Immature natural killer cell (primary cell): Measurements from ENCODE around the gene COX17. TPM values are rescaled to one million over a fixed set of nuclear protein-coding genes. Genes with fewer than 3 reads are reported as not detected.
"Not testable (repeated sequence)": the region's sequence is repeated elsewhere in the genome, so short reads cannot be mapped to it uniquely, and the experiment has no call there.

ENCODE experiments used
- DNase-seq, 3 donors: peaks; one replicate each; pipeline ENCODE4 v3.0.0; 2022; ENCODE audit warnings: mixed read lengths in 1 of 3
- H3K27ac Mint-ChIP-seq, 6 donors: one replicate each; pipeline ENCODE4 v1.8.0; 2020; ENCODE audit warnings: mixed read lengths in 6 of 6, mild to moderate bottlenecking in 5 of 6, inconsistent platforms in 4 of 6, moderate library complexity in 3 of 6
- H3K27me3 Mint-ChIP-seq, 3 donors: one replicate each; pipeline ENCODE4 v1.8.0; 2020 to 2021; ENCODE audit warnings: low read depth in 3 of 3, mild to moderate bottlenecking in 3 of 3, mixed read lengths in 3 of 3, moderate library complexity in 3 of 3, inconsistent platforms in 1 of 3
- H3K36me3 Mint-ChIP-seq, 3 donors: one replicate each; pipeline ENCODE4 v1.8.0; 2020; ENCODE audit warnings: mixed read lengths in 3 of 3, inconsistent platforms in 2 of 3, mild to moderate bottlenecking in 2 of 3
- H3K4me1 Mint-ChIP-seq, 2 donors: one replicate each; pipeline ENCODE4 v1.8.0; 2020; ENCODE audit warnings: inconsistent platforms in 2 of 2, mild to moderate bottlenecking in 2 of 2, mixed read lengths in 2 of 2, moderate library complexity in 1 of 2
- H3K4me3 Mint-ChIP-seq, 5 donors: one replicate each; pipeline ENCODE4 v1.8.0; 2020; ENCODE audit warnings: mild to moderate bottlenecking in 5 of 5, mixed read lengths in 5 of 5, inconsistent platforms in 3 of 5, moderate library complexity in 3 of 5
- H3K9me3 Mint-ChIP-seq, 6 donors: one replicate each; pipeline ENCODE4 v1.8.0; 2020; ENCODE audit warnings: mild to moderate bottlenecking in 6 of 6, mixed read lengths in 6 of 6, inconsistent platforms in 4 of 6, moderate library complexity in 3 of 6
- polyA plus RNA-seq, 3 donors: library from polyadenylated mRNA; unstranded; fragments of 300-500 nt; fragmentation: Illumina TruSeq; gene quantifications; one replicate each; pipeline ENCODE4 v1.2.3, GENCODE V29; 2021

Gene COX17
- polyA plus RNA-seq, 3 donors from 2014 or later: 65.5 to 112 (median 102) TPM

GRCh38 chr3:119695480-119695879 is 18.3 kb upstream of the COX17 start:
- Mint-ChIP-seq H3K27ac (no peak overlapping the region), H3K4me3 (no peak overlapping the region), H3K4me1 (peaks cover 5 to 9% of the 10 kb centered on the region in 2 donors), H3K36me3 (no peaks in the 10 kb centered on the region), H3K27me3 (peaks cover 1 to 7% (median 4%) of the 10 kb centered on the region in 3 donors), H3K9me3 (no peaks in the 10 kb centered on the region)
- DNase-seq: no peak

GRCh38 chr3:119690043-119690656 is 12.9 kb upstream of the COX17 start:
- DNase-seq: no peak
- H3K4me3 Mint-ChIP-seq: no peak overlapping the region
- H3K36me3 Mint-ChIP-seq: no peaks in the 10 kb centered on the region
- H3K9me3 Mint-ChIP-seq: no peaks in the 10 kb centered on the region
- H3K4me1 Mint-ChIP-seq: no peaks in the 10 kb centered on the region
- H3K27me3 Mint-ChIP-seq: peaks cover 0 to 7% (median 6%) of the 10 kb centered on the region in 3 donors
- H3K27ac Mint-ChIP-seq: no peak overlapping the region

GRCh38 chr3:119683421-119683820 is 6.2 kb upstream of the COX17 start:
- H3K4me1 Mint-ChIP-seq: no peaks in the 10 kb centered on the region
- no peak overlapping the region for H3K27ac Mint-ChIP-seq
- H3K4me3 Mint-ChIP-seq: no peak overlapping the region
- peaks cover 0 to 5% (median 0%) of the 10 kb centered on the region in 3 donors for H3K27me3 Mint-ChIP-seq
- no peak for DNase-seq
- no peaks in the 10 kb centered on the region for H3K9me3 Mint-ChIP-seq
- H3K36me3 Mint-ChIP-seq: no peaks in the 10 kb centered on the region

GRCh38 chr3:119681279-119681678 is 4.1 kb upstream of the COX17 start:
- H3K27me3 Mint-ChIP-seq: peaks cover 5 to 9% (median 8%) of the 10 kb centered on the region in 3 donors
- H3K4me1 Mint-ChIP-seq: peaks cover 11 to 15% of the 10 kb centered on the region in 2 donors
- no peak for DNase-seq
- H3K27ac Mint-ChIP-seq: no peak overlapping the region
- no peaks in the 10 kb centered on the region for H3K36me3 Mint-ChIP-seq
- H3K9me3 Mint-ChIP-seq: no peaks in the 10 kb centered on the region
- H3K4me3 Mint-ChIP-seq: no peak overlapping the region

- DNase-seq: no peak
- no peaks in the 10 kb centered on the region for H3K9me3 Mint-ChIP-seq
- no peak overlapping the region for H3K4me3 Mint-ChIP-seq
- peaks cover 25 to 29% of the 10 kb centered on the region in 2 donors for H3K4me1 Mint-ChIP-seq
- no peak overlapping the region for H3K27ac Mint-ChIP-seq
- H3K36me3 Mint-ChIP-seq: no peaks in the 10 kb centered on the region
- peaks cover 5 to 8% (median 6%) of the 10 kb centered on the region in 3 donors for H3K27me3 Mint-ChIP-seq
Observed at GRCh38 chr3:119679874-119680273, 2.7 kb upstream of the COX17 start.

GRCh38 chr3:119678209-119678608 is 1.0 kb upstream of the COX17 start:
- Mint-ChIP-seq H3K27ac (peak overlapping the region in 3 of 6 donors; percentile 38 to 96 (median 50)), H3K4me3 (peak overlapping the region in 2 of 5 donors; percentile 16 to 62), H3K4me1 (peaks cover 29 to 35% of the 10 kb centered on the region in 2 donors)
- not testable (repeated sequence) for H3K36me3 Mint-ChIP-seq, DNase-seq, H3K9me3 Mint-ChIP-seq, H3K27me3 Mint-ChIP-seq

GRCh38 chr3:119677641-119677934 is 382 bp upstream of the COX17 start:
- H3K9me3 Mint-ChIP-seq: no peaks in the 10 kb centered on the region
- peaks cover 4 to 8% (median 7%) of the 10 kb centered on the region in 3 donors for H3K36me3 Mint-ChIP-seq
- peak overlapping the region; percentile 95 to 99 (median 97) for H3K27ac Mint-ChIP-seq
- peaks cover 31 to 40% of the 10 kb centered on the region in 2 donors for H3K4me1 Mint-ChIP-seq
- DNase-seq: no peak
- peak overlapping the region; percentile 90 to 94 (median 93) for H3K4me3 Mint-ChIP-seq
- H3K27me3 Mint-ChIP-seq: peaks cover 5 to 8% (median 6%) of the 10 kb centered on the region in 3 donors

- DNase-seq: no peak
- peaks cover 7 to 12% (median 9%) of the 10 kb centered on the region in 3 donors for H3K36me3 Mint-ChIP-seq
- peaks cover 5 to 8% (median 6%) of the 10 kb centered on the region in 3 donors for H3K27me3 Mint-ChIP-seq
- H3K9me3 Mint-ChIP-seq: no peaks in the 10 kb centered on the region
- peak overlapping the region; percentile 89 to 99 (median 97) for H3K27ac Mint-ChIP-seq
- H3K4me1 Mint-ChIP-seq: peaks cover 31 to 48% of the 10 kb centered on the region in 2 donors
- peak overlapping the region; percentile 90 to 94 (median 93) for H3K4me3 Mint-ChIP-seq
Observed at GRCh38 chr3:119676020-119676419, 1.2 kb downstream of the COX17 start.

GRCh38 chr3:119675188-119675874 is 1.9 kb downstream of the COX17 start:
- H3K27ac Mint-ChIP-seq: peak overlapping the region; percentile 48 to 99 (median 96)
- H3K36me3 Mint-ChIP-seq: peaks cover 7 to 13% (median 9%) of the 10 kb centered on the region in 3 donors
- H3K27me3 Mint-ChIP-seq: peaks cover 5 to 8% (median 5%) of the 10 kb centered on the region in 3 donors
- peaks cover 31 to 48% of the 10 kb centered on the region in 2 donors for H3K4me1 Mint-ChIP-seq
- peak overlapping the region; percentile 90 to 94 (median 93) for H3K4me3 Mint-ChIP-seq
- DNase-seq: no peak
- H3K9me3 Mint-ChIP-seq: no peaks in the 10 kb centered on the region

GRCh38 chr3:119673875-119674274 is 3.3 kb downstream of the COX17 start:
- H3K4me1 Mint-ChIP-seq: peaks cover 33 to 48% of the 10 kb centered on the region in 2 donors
- no peaks in the 10 kb centered on the region for H3K9me3 Mint-ChIP-seq
- DNase-seq: no peak
- H3K36me3 Mint-ChIP-seq: peaks cover 9 to 23% (median 10%) of the 10 kb centered on the region in 3 donors
- peaks cover 4 to 8% (median 5%) of the 10 kb centered on the region in 3 donors for H3K27me3 Mint-ChIP-seq
- no peak overlapping the region for H3K27ac Mint-ChIP-seq
- H3K4me3 Mint-ChIP-seq: no peak overlapping the region

GRCh38 chr3:119672776-119673175 is 4.4 kb downstream of the COX17 start:
- peaks cover 9 to 23% (median 10%) of the 10 kb centered on the region in 3 donors for H3K36me3 Mint-ChIP-seq
- H3K4me1 Mint-ChIP-seq: peaks cover 32 to 45% of the 10 kb centered on the region in 2 donors
- H3K27me3 Mint-ChIP-seq: peaks cover 4 to 7% (median 5%) of the 10 kb centered on the region in 3 donors
- H3K27ac Mint-ChIP-seq: no peak overlapping the region
- H3K9me3 Mint-ChIP-seq: no peaks in the 10 kb centered on the region
- no peak for DNase-seq
- H3K4me3 Mint-ChIP-seq: no peak overlapping the region

- DNase-seq: no peak
- no peak overlapping the region for H3K4me3 Mint-ChIP-seq
- H3K36me3 Mint-ChIP-seq: peaks cover 9 to 28% (median 10%) of the 10 kb centered on the region in 3 donors
- H3K27ac Mint-ChIP-seq: peak overlapping the region in 1 of 6 donors; percentile 34
- peaks cover 10 to 20% of the 10 kb centered on the region in 2 donors for H3K4me1 Mint-ChIP-seq
- no peaks in the 10 kb centered on the region for H3K9me3 Mint-ChIP-seq
- no peaks in the 10 kb centered on the region for H3K27me3 Mint-ChIP-seq
Observed at GRCh38 chr3:119669906-119670570, 7.2 kb downstream of the COX17 start.

GRCh38 chr3:119665954-119666559 is 11.1 kb downstream of the COX17 start:
- Mint-ChIP-seq H3K36me3 (peaks cover 0 to 17% (median 3%) of the 10 kb centered on the region in 3 donors), H3K9me3 (no peaks in the 10 kb centered on the region), H3K4me1 (peaks cover 0 to 2% of the 10 kb centered on the region in 2 donors), H3K27ac (peak overlapping the region in 1 of 6 donors; percentile 73), H3K27me3 (peaks cover 0 to 2% (median 0%) of the 10 kb centered on the region in 3 donors), H3K4me3 (no peak overlapping the region)
- DNase-seq: no peak
